Measurements from ENCODE around the gene SHLD2.
"Not testable (repeated sequence)": the region's sequence is repeated elsewhere in the genome, so short reads cannot be mapped to it uniquely, and the experiment has no call there.

Gene SHLD2

DNA sequence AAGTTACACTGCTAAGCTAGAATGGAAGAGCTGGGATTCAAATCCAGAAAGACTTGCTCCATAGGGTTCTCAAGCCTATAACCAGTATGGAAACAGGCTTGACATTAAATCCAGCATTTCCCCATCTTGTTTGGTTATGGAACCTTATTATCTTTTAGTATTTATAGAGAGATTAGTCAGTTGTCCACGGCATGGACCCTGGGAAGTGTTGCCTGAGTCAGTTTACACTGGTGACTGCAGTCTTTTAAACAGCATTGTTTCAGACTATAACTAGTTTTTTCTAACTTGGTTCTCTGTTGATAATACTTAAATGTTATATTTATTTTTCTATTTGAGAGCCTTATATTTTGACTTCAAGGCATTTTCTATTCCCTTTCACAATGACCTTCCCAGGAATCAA is 23.1 kb downstream of the SHLD2 start:
- not testable (repeated sequence) for H3K4me3 ChIP-seq (ENCODE audit: extremely low read depth, insufficient read depth, low read length, poor library complexity, severe bottlenecking); H3K9me3 ChIP-seq (ENCODE audit: control insufficient read depth, low read length); H3K36me3 ChIP-seq (ENCODE audit: control insufficient read depth, insufficient read depth, low read length); H3K4me1 ChIP-seq (ENCODE audit: control insufficient read depth, insufficient read depth, low read length, poor library complexity, severe bottlenecking); H3K27ac ChIP-seq (ENCODE audit: low read depth, low read length, severe bottlenecking)
- WGBS, 2 experiments (ENCODE audit: insufficient coverage in 2 of 2) = no CpG with 5 or more reads among the region's 1 CpG

DNA sequence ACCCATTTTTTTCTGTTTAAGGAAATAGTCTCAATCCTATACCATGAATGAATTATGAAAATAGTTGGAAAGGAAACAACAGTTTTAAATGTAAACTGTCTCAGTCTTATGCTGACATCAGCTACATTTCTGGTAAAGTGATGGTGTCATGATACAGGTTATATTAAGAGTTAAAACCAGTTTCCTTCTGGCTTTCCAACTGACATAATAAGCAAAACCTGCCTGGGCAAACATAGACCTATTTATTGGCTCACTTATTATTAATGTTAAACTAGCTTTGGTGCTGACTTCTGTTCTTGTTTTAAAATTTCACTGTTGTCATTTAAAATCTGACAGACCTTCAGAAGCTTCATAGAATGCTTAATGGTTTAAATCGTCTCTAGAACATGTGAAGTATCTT is 24.0 kb downstream of the SHLD2 start:
- H3K4me3 ChIP-seq (ENCODE audit: extremely low read depth, insufficient read depth, low read length, poor library complexity, severe bottlenecking) = not testable (repeated sequence)

DNA sequence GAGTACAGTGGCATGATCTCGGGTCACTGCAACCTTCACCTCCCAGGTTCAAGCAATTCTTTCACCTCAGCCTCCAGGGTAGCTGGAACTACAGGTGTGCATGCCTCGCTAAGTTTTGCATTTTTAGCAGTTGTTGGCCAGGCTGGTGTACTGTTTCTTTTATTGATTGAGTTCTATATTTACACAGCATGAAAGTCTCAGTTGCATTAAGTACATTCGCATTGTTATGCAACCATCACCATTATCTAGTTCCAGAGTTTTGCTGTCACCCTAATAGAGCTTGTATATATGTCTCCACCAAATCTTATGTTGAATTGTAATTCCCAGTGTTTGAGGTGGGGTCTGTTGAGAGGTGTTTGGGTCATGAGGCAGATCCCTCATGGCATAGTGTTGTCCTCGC is 28.3 kb downstream of the SHLD2 start:
- H3K4me3 ChIP-seq (ENCODE audit: extremely low read depth, insufficient read depth, low read length, poor library complexity, severe bottlenecking); H3K9me3 ChIP-seq (ENCODE audit: control insufficient read depth, low read length); H3K27ac ChIP-seq (ENCODE audit: low read depth, low read length, severe bottlenecking); H3K36me3 ChIP-seq (ENCODE audit: control insufficient read depth, insufficient read depth, low read length); H3K4me1 ChIP-seq (ENCODE audit: control insufficient read depth, insufficient read depth, low read length, poor library complexity, severe bottlenecking): not testable (repeated sequence)
- no CpG with 5 or more reads among the region's 4 CpGs for WGBS, 2 experiments (ENCODE audit: insufficient coverage in 2 of 2)

More for the DNA sequence above, 24.0 kb downstream of the SHLD2 start:
- WGBS, 2 experiments (ENCODE audit: insufficient coverage in 2 of 2) = no CpG with 5 or more reads among the region's 1 CpG
- H3K4me1 ChIP-seq (ENCODE audit: control insufficient read depth, insufficient read depth, low read length, poor library complexity, severe bottlenecking); H3K36me3 ChIP-seq (ENCODE audit: control insufficient read depth, insufficient read depth, low read length); H3K9me3 ChIP-seq (ENCODE audit: control insufficient read depth, low read length); H3K27ac ChIP-seq (ENCODE audit: low read depth, low read length, severe bottlenecking): not testable (repeated sequence)

DNA sequence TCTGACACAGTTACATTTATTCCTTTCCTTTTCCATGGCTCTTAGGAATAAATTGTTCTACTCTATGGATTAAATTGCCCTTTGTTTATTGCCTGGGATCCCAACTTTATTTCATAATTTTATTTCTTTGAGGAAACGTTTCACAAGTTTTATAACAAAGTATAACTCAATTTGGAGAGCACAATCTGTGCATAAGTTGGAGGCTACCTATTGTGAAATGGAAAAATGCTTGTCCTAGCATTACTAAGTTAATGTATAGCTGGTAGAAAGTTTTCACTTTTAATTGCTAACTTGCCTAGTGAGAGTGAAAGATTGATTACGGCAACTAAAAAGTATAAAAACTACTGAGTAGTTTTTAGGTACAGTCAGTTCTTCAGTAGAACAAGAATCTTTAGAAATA is 32.0 kb downstream of the SHLD2 start:
- not testable (repeated sequence) for H3K36me3 ChIP-seq (ENCODE audit: control insufficient read depth, insufficient read depth, low read length); H3K27ac ChIP-seq (ENCODE audit: low read depth, low read length, severe bottlenecking); H3K9me3 ChIP-seq (ENCODE audit: control insufficient read depth, low read length); H3K4me1 ChIP-seq (ENCODE audit: control insufficient read depth, insufficient read depth, low read length, poor library complexity, severe bottlenecking); H3K4me3 ChIP-seq (ENCODE audit: extremely low read depth, insufficient read depth, low read length, poor library complexity, severe bottlenecking)
- WGBS, 2 experiments (ENCODE audit: insufficient coverage in 2 of 2) = no CpG with 5 or more reads among the region's 2 CpGs

DNA sequence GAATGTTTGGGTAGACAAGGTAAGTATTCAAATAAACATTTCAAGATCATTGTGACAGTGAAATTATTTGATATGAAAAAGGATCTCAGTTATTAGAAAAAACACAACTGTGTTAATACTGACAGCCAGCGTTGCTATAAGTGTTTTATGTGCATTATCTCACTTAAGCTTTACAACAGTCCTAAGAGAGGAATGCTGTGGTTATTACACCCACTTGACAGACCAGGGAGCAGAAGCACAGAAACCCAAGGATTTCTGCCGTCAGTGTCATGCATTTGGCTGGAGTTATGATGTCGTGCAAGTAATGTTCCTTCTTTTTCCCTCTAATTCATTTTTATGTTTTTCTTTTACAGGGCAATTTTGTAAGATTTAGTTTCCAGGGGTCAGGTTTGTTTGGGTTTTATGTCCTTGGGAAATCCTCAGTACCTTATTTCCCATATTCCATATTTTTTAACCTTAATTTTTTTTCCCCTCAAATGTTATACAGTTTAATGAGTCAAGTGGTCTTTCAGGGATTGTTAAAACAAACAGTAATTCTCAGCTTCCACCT is 32.7 kb downstream of the SHLD2 start:
- not testable (repeated sequence) for H3K4me3 ChIP-seq (ENCODE audit: extremely low read depth, insufficient read depth, low read length, poor library complexity, severe bottlenecking); H3K36me3 ChIP-seq (ENCODE audit: control insufficient read depth, insufficient read depth, low read length); H3K9me3 ChIP-seq (ENCODE audit: control insufficient read depth, low read length); H3K27ac ChIP-seq (ENCODE audit: low read depth, low read length, severe bottlenecking); H3K4me1 ChIP-seq (ENCODE audit: control insufficient read depth, insufficient read depth, low read length, poor library complexity, severe bottlenecking)
- no CpG with 5 or more reads among the region's 3 CpGs for WGBS, 2 experiments (ENCODE audit: insufficient coverage in 2 of 2)

DNA sequence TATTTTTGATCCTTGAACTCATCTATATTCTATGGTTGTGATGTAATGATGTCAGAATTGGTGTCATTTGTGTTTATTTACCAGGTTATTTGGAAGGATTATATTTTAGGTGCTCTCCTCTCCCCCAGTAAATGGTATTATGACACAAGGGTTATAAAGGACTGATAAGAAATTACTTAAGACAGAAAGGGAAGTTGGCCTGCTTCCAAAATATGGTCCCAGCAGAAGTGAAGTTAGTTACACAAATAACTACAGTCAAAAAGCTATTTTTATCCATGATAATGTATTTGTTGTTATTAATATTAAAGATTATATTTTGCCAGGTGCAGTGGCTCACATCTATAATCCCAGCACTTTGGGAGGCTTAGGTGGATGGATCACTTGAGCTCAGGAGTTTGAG is 37.2 kb downstream of the SHLD2 start:
- H3K27ac ChIP-seq (ENCODE audit: low read depth, low read length, severe bottlenecking); H3K4me3 ChIP-seq (ENCODE audit: extremely low read depth, insufficient read depth, low read length, poor library complexity, severe bottlenecking); H3K9me3 ChIP-seq (ENCODE audit: control insufficient read depth, low read length); H3K4me1 ChIP-seq (ENCODE audit: control insufficient read depth, insufficient read depth, low read length, poor library complexity, severe bottlenecking); H3K36me3 ChIP-seq (ENCODE audit: control insufficient read depth, insufficient read depth, low read length): not testable (repeated sequence)

DNA sequence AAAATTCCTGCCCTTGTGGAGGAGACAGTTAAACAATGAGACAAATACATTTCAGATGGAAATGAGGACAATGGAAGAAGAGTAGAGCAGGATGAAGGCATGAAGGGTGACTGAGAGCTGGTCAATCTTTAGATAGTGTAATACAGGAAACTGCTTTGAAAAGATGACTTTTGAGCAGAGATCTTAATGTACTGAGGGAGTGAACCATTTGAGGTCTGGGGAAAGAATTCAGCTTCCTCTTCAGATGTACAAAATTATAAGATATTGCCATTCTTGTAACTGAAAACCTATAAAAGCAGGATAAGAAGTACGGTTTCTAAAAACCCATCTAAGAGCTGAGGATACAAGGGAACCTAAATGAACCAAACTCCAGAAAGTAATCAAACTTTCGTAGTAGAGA is 38.9 kb downstream of the SHLD2 start:
- 100% methylated on average over 1 of the region's 2 CpGs; no CpG with 5 or more reads in 1 of the 2 experiments for WGBS, 2 experiments (ENCODE audit: insufficient coverage in 2 of 2)
- H3K4me3 ChIP-seq (ENCODE audit: extremely low read depth, insufficient read depth, low read length, poor library complexity, severe bottlenecking); H3K9me3 ChIP-seq (ENCODE audit: control insufficient read depth, low read length); H3K36me3 ChIP-seq (ENCODE audit: control insufficient read depth, insufficient read depth, low read length); H3K27ac ChIP-seq (ENCODE audit: low read depth, low read length, severe bottlenecking); H3K4me1 ChIP-seq (ENCODE audit: control insufficient read depth, insufficient read depth, low read length, poor library complexity, severe bottlenecking): not testable (repeated sequence)

DNA sequence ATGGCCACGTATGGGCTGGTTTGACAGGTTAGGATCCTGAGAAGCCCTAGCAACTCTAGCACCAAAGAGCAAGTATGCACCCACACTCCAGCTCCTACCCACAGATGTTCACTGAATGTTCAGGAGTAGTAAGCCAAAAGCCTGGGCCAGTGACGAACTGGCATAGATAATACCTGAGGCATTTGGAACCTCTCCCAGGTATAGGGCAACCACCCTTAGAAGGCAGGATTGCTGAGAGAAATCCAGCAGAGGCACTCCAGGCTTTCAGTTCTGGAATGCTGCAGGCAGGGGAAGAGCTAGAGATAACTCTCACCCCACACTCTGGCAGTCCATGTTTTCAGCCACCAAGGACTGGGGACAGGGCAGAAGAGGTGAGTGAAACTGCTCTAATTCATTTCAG is 39.4 kb downstream of the SHLD2 start:
- not testable (repeated sequence) for H3K36me3 ChIP-seq (ENCODE audit: control insufficient read depth, insufficient read depth, low read length); H3K4me1 ChIP-seq (ENCODE audit: control insufficient read depth, insufficient read depth, low read length, poor library complexity, severe bottlenecking); H3K4me3 ChIP-seq (ENCODE audit: extremely low read depth, insufficient read depth, low read length, poor library complexity, severe bottlenecking); H3K27ac ChIP-seq (ENCODE audit: low read depth, low read length, severe bottlenecking); H3K9me3 ChIP-seq (ENCODE audit: control insufficient read depth, low read length)
- WGBS, 2 experiments (ENCODE audit: insufficient coverage in 2 of 2) = no CpG with 5 or more reads among the region's 2 CpGs

DNA sequence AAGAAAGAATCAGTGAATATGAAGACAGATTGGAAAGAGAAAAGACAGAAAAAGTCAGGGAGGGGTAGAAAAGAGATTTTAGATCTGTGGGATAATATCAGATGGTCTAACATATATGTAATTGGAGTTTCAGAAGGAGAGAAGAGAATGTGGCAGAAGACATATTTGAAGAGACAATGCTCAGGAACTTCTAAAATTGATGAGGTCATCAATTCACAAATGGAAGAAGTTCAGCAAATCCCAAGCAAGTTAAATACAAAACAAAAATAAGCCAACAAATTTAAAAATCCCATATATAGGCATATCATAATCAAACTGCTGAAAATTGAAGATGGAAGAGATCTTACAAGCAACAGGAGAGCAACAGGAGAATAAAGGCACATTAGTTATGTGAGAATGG is 42.5 kb downstream of the SHLD2 start:
- not testable (repeated sequence) for H3K4me1 ChIP-seq (ENCODE audit: control insufficient read depth, insufficient read depth, low read length, poor library complexity, severe bottlenecking)

DNA sequence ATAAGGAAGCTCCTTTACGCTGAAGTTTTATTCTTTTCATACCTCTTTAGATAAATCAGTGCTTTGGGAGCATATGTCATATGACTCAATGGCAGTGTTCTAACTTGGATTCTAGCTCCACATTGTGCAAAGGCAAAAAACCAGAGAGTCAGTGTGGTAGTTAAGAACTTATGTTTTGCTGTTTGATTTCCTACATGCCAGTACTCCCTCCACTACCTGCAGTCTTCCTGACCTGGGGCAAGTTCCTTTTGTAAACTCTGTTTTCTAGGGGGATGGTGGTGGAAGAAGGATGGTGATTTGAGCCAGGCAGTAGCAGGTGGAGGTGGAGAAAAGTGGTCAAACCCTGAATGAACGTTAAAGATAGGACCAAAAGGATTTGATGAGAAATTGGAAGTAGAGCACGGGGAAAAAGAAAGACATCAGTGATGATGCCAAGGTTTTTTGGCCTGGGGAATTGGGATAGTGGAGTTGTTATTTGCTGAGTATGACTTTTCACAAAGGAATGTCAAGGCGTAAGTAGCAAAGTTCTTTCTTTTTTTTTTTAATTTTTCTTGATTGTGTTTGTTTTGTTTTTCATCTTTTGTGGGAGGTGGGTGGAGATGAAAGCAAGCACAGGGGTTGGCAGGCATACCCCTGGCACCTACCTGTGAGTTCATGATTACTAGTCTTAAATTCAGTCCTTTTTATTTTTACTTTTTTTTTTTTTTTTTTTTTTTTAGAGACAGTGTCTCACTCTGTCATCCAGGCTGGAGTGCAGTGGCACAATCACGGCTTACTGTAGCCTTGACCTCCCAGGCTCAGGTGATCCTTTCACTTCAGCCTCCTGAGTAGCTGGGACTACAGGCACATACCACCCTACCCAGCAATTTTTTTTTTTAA is 47.5 kb downstream of the SHLD2 start:
- H3K27ac ChIP-seq (ENCODE audit: low read depth, low read length, severe bottlenecking); H3K36me3 ChIP-seq (ENCODE audit: control insufficient read depth, insufficient read depth, low read length); H3K4me3 ChIP-seq (ENCODE audit: extremely low read depth, insufficient read depth, low read length, poor library complexity, severe bottlenecking); H3K9me3 ChIP-seq (ENCODE audit: control insufficient read depth, low read length); H3K4me1 ChIP-seq (ENCODE audit: control insufficient read depth, insufficient read depth, low read length, poor library complexity, severe bottlenecking): not testable (repeated sequence)
- WGBS, 2 experiments (ENCODE audit: insufficient coverage in 2 of 2) = 95 to 100% methylated on average over 2 of the region's 5 CpGs

More for the DNA sequence above, 42.5 kb downstream of the SHLD2 start:
- not testable (repeated sequence) for H3K36me3 ChIP-seq (ENCODE audit: control insufficient read depth, insufficient read depth, low read length); H3K27ac ChIP-seq (ENCODE audit: low read depth, low read length, severe bottlenecking); H3K9me3 ChIP-seq (ENCODE audit: control insufficient read depth, low read length); H3K4me3 ChIP-seq (ENCODE audit: extremely low read depth, insufficient read depth, low read length, poor library complexity, severe bottlenecking)

DNA sequence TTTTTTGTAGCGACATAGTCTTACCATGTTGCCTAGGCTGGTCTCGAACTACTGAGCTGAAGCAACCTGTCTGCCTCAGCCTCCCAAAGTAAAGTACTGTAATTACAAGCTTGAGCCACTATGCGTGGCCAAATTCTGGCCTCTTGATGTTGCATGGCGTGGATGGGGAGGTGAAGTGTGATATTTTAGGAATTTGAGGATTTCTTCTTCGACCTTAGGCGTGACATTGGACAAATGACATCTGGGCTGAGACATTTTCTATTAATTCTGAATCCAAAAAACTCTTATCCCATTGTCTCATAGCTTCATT is 48.1 kb downstream of the SHLD2 start:
- H3K9me3 ChIP-seq (ENCODE audit: control insufficient read depth, low read length); H3K4me3 ChIP-seq (ENCODE audit: extremely low read depth, insufficient read depth, low read length, poor library complexity, severe bottlenecking); H3K27ac ChIP-seq (ENCODE audit: low read depth, low read length, severe bottlenecking); H3K4me1 ChIP-seq (ENCODE audit: control insufficient read depth, insufficient read depth, low read length, poor library complexity, severe bottlenecking); H3K36me3 ChIP-seq (ENCODE audit: control insufficient read depth, insufficient read depth, low read length): not testable (repeated sequence)
- WGBS, 2 experiments (ENCODE audit: insufficient coverage in 2 of 2) = 93 to 100% methylated on average over 1 to 3 of the region's 6 CpGs

Measured in mesodermal cell (in vitro differentiated cells).